K562 (cell line): Measurements from ENCODE around the gene CEP41. TPM values are rescaled to one million over a fixed set of nuclear protein-coding genes. Genes with fewer than 3 reads are reported as not detected.

Experiments
- ATAC-seq: fragments of 200-7000 bp; cut with Tn5 transposase; 3 replicates; pipeline ENCODE4 v1.9.1; 2020; ENCODE audit warnings: moderate library complexity
- BruUV-seq: library from RNA; stranded (reverse); fragments of 400-500 nt; replicated peaks from 2 replicates; lab custom pipeline; 2021; lab: Mats Ljungman, UMichigan
- CTCF ChIA-PET: fragments of 300-600 bp; formaldehyde crosslinking; extraction: SDS; loops from one replicate; lab custom pipeline; 2021; ENCODE audit warnings: low intra/inter-chr PET ratio; lab: Yijun Ruan, JAX
- POLR2A ChIA-PET: fragments of 300-600, 350-650 bp; sonication (Branson Sonifier 250); formaldehyde crosslinking; extraction: SDS; loops from one replicate; lab custom pipeline; 2021; ENCODE audit warnings: antibody characterized with exemption, inconsistent platforms; lab: Yijun Ruan, JAX
- DNase-seq, 4 experiments: peaks; one replicate each; pipeline versions ENCODE4 v3.0.0 to v3.0.0-alpha.2; 2011 to 2018; ENCODE audit warnings: low spot score in 3 of 4, mixed read lengths in 3 of 4; ENCODE audit errors: extremely low read depth in 1 of 4
- FAIRE-seq: peaks from 2 replicates; lab custom pipeline; 2011; peaks lifted over from hg19 to GRCh38; lab: Jason Lieb, UNC
- H2AFZ ChIP-seq: 2 replicates; pipeline ENCODE4 v1.6.0; 2011; ENCODE audit warnings: low read depth, low read length, control low read depth, inconsistent platforms
- H3K27ac ChIP-seq: fragments of 200-600 bp; 3 replicates; pipeline ENCODE4 v1.8.0; 2011; ENCODE audit warnings: low read depth, mild to moderate bottlenecking, control low read depth, inconsistent platforms, low read length, moderate library complexity, mixed read lengths; ENCODE audit errors: extremely low read depth
- H3K27me3 ChIP-seq, 2 experiments: fragments of 300-600 bp in 1 of 2; 2 replicates in 1 of 2; 3 replicates in 1 of 2; pipeline versions ENCODE4 v1.6.0 to v1.8.0; 2011; ENCODE audit warnings: inconsistent platforms in 2 of 2, low read length in 2 of 2, mild to moderate bottlenecking in 1 of 2, mixed read lengths in 1 of 2, moderate library complexity in 1 of 2; ENCODE audit not compliant: control insufficient read depth in 2 of 2, insufficient read depth in 2 of 2
- H3K36me3 ChIP-seq: fragments of 300-600 bp; 3 replicates; pipeline ENCODE4 v1.8.0; 2011; ENCODE audit warnings: mild to moderate bottlenecking, low read length, inconsistent platforms; ENCODE audit not compliant: control insufficient read depth, insufficient read depth
- H3K4me1 ChIP-seq, 2 experiments: fragments of 200-600 bp in 1 of 2; replicated peaks in 1 of 2; 2 replicates in 1 of 2; 3 replicates in 1 of 2; pipeline versions ENCODE4 v1.5.1 to v1.8.0; 2011; ENCODE audit warnings: inconsistent platforms in 2 of 2, low read length in 2 of 2, mild to moderate bottlenecking in 1 of 2, mixed read lengths in 1 of 2, moderate library complexity in 1 of 2; ENCODE audit not compliant: control insufficient read depth in 2 of 2, insufficient read depth in 2 of 2
- H3K4me2 ChIP-seq: 2 replicates; pipeline ENCODE4 v1.6.1; 2011; ENCODE audit warnings: low read length, control low read depth, inconsistent platforms, mixed read lengths; ENCODE audit not compliant: insufficient read depth
- H3K4me3 ChIP-seq: fragments of 200-600 bp; sonication (generic), shearing (Covaris generic); 2 replicates; pipeline ENCODE4 v1.5.1; 2016; ENCODE audit warnings: control low read depth, inconsistent platforms
- H3K79me2 ChIP-seq: fragments of 200-600 bp; 3 replicates; pipeline ENCODE4 v1.8.0; 2011; ENCODE audit warnings: low read length, inconsistent platforms; ENCODE audit not compliant: control insufficient read depth, insufficient read depth
- H3K9ac ChIP-seq, 2 experiments: 2 replicates each; pipeline versions ENCODE4 v1.6.0 to v1.6.1; 2011; ENCODE audit warnings: low read depth in 2 of 2, low read length in 2 of 2, control low read depth in 1 of 2, inconsistent platforms in 1 of 2, mild to moderate bottlenecking in 1 of 2, mixed read lengths in 1 of 2; ENCODE audit not compliant: insufficient read depth in 1 of 2
- H3K9me1 ChIP-seq: one replicate; pipeline ENCODE4 v1.6.0; 2011; ENCODE audit warnings: inconsistent platforms, mild to moderate bottlenecking, low read length, moderate library complexity; ENCODE audit not compliant: control insufficient read depth, insufficient read depth
- H3K9me3 ChIP-seq: replicated peaks from 2 replicates; pipeline ENCODE4 v1.5.1; 2011; ENCODE audit warnings: low read depth, low read length, inconsistent platforms; ENCODE audit not compliant: control insufficient read depth, insufficient read depth
- H4K20me1 ChIP-seq: replicated peaks from 2 replicates; pipeline ENCODE4 v1.6.1; 2011; ENCODE audit warnings: low read length, inconsistent platforms, mixed read lengths; ENCODE audit not compliant: control insufficient read depth, insufficient read depth
- CREB1 ChIP-seq, 2 experiments: sonication (generic) in 1 of 2; formaldehyde crosslinking in 1 of 2; IDR thresholded peaks; 2 replicates each; pipeline versions ENCODE4 v1.6.1 to v1.8.0; 2012 to 2022; ENCODE audit warnings: inconsistent platforms in 1 of 2, mild to moderate bottlenecking in 1 of 2, missing genetic modification reagents in 1 of 2, moderate library complexity in 1 of 2
- IFI16 ChIP-seq: fragments of 250-450 bp; sonication (Bioruptor Pico); IDR thresholded peaks from 2 replicates; pipeline ENCODE4 v2.1.2; 2022; ENCODE audit warnings: mild to moderate bottlenecking, inconsistent platforms
- KDM1A ChIP-seq, 2 experiments: fragments of 450-650 bp; IDR thresholded peaks; 2 replicates each; pipeline ENCODE4 v1.6.1; 2016; ENCODE audit warnings: mild to moderate bottlenecking in 2 of 2
- PHB ChIP-seq: fragments of 250-450 bp; sonication (Bioruptor Pico); IDR thresholded peaks from 2 replicates; pipeline ENCODE4 v1.5.0; 2021
- RFX7 ChIP-seq: fragments of 250-450 bp; sonication (Bioruptor Pico); IDR thresholded peaks from 2 replicates; pipeline ENCODE4 v1.5.1; 2021; ENCODE audit warnings: mild to moderate bottlenecking
- SMAD3 ChIP-seq: fragments of 450-650 bp; formaldehyde crosslinking; conservative IDR thresholded peaks from 2 replicates; pipeline ENCODE4 v1.4.0; 2020; ENCODE audit warnings: mild to moderate bottlenecking
- ZNF239 ChIP-seq: fragments of 250-450 bp; sonication (Bioruptor Pico); IDR thresholded peaks from 2 replicates; pipeline ENCODE4 v1.4.0; 2020; ENCODE audit warnings: mild to moderate bottlenecking
- WGBS: fragments of 100-300 bp; shearing (Covaris generic); methylation state at CpG from one replicate; pipeline ENCODE4 v1.1.6; 2016; ENCODE audit warnings: low coverage, mixed read lengths; ENCODE audit not compliant: insufficient coverage; ENCODE audit errors: missing lambda C conversion rate; 5-methylcytosine and 5-hydroxymethylcytosine counted together
- in situ Hi-C: fragments of 300-500 bp; cut with MboI; formaldehyde crosslinking; loops from 4 replicates; pipeline ENCODE4 v1.15.0; 2018; ENCODE audit warnings: inconsistent platforms, mixed read lengths
- intact Hi-C: fragments of 100-400 bp; cut with micrococcal nuclease; formaldehyde crosslinking; loops from 2 replicates; pipeline ENCODE4 v1.14.2; 2022
- polyA plus RNA-seq, 8 experiments: library from polyadenylated mRNA; depleted of rRNA in 4 of 8; stranded (reverse) in 5 of 8; unstranded in 3 of 8; fragments of >200 nt; fragmentation: Nextera tagmentation in 2 of 8; fragmentation: Illumina TruSeq in 1 of 8; extraction: Ambion mirVana in 2 of 8; extraction: Trizol in 1 of 8; gene quantifications; 2 replicates each; pipeline versions ENCODE4 v1.2.1 to v1.2.3, GENCODE V29; 2011 to 2014; ENCODE audit warnings: inconsistent platforms in 1 of 8, missing spikeins in 1 of 8
- total RNA-seq, 7 experiments: library from RNA; depleted of rRNA in 6 of 7; stranded (reverse); fragments of >200 nt in 6 of 7; fragmentation: Illumina TruSeq in 2 of 7; extraction: Trizol in 2 of 7; gene quantifications; 2 replicates each; pipeline versions ENCODE4 v1.2.1 to v1.2.3, GENCODE V29; 2011 to 2021; ENCODE audit warnings: low replicate concordance in 1 of 7
- TF ChIP-seq, protein P1 (sequence below): sonication (generic); formaldehyde crosslinking; IDR thresholded peaks from 2 replicates; pipeline ENCODE4 v1.5.0; 2020; ENCODE audit warnings: missing genetic modification reagents
- TF ChIP-seq, protein P2 (sequence below): sonication (generic); formaldehyde crosslinking; IDR thresholded peaks from 2 replicates; pipeline ENCODE4 v1.9.0; 2022; ENCODE audit warnings: mild to moderate bottlenecking, missing genetic modification reagents

Gene CEP41
- total and polyA plus RNA-seq, 9 of the 15 experiments (the other 6 are each of a cell fraction or from before 2014, with no cell fraction given), result 1.5 to 15.5 (median 6.4) TPM

DNA sequence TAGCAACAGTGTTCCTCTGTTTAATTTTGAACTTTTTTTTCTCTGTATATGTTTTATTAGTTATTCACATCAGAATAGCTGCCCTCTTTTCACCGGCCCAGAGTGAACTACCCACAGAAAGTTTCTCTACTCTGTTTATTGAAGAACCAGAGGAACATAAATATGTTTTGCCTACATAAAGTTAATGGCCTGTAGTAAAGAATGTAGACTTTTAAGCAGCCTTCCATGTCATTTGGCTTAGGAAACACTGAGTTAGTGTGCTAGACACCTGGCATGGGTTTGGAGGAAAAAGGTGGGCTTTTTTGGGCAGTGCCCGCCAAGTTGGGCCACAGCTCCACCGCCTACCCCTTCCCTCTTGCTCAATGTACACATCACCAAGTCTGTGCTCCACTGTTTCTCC, 42.2 kb upstream of the CEP41 start (continued):
- TF ChIP-seq SMAD3 (CRISPR knock-in tag) (no peak), PHB (CRISPR knock-in tag) (no peak), IFI16 (CRISPR knock-in tag) (no peak), KDM1A (IDR thresholded peaks at IDR 0.05) (no peak), CREB1 (IDR thresholded peaks at IDR 0.05) (no peak), CREB1 (CRISPR knock-in tag; IDR thresholded peaks at IDR 0.05) (no peak), ZNF239 (no peak)

DNA sequence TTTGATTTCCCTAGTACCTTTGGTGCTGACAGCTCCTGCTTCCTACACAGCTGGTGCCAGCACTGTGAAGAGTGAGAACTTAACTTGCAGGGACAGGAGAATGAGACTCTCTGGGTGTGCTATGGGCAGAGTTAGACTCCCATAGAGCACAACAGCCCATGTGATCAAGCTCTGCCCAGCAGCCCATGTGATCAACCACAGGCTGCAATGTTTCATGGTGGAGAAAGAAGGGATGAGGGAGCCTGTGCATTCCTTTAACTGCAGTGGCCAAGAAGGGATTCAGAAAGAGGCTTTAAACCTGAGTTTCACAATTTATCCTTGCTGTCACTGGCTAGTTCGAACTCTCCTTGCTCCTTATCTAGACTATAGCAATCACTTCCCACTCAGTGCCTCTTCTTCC, 41.1 kb upstream of the CEP41 start:
- no peak overlapping the region for H3K4me3 ChIP-seq
- TF ChIP-seq, protein P1, sequence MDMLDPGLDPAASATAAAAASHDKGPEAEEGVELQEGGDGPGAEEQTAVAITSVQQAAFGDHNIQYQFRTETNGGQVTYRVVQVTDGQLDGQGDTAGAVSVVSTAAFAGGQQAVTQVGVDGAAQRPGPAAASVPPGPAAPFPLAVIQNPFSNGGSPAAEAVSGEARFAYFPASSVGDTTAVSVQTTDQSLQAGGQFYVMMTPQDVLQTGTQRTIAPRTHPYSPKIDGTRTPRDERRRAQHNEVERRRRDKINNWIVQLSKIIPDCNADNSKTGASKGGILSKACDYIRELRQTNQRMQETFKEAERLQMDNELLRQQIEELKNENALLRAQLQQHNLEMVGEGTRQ (CRISPR knock-in tag), result 0 out of 2 replicates have a peak, but pooled peaks have one; percentile 15
- TF ChIP-seq, protein P2, sequence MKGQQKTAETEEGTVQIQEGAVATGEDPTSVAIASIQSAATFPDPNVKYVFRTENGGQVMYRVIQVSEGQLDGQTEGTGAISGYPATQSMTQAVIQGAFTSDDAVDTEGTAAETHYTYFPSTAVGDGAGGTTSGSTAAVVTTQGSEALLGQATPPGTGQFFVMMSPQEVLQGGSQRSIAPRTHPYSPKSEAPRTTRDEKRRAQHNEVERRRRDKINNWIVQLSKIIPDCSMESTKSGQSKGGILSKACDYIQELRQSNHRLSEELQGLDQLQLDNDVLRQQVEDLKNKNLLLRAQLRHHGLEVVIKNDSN, result peak; percentile 51
- TF ChIP-seq RFX7 (CRISPR knock-in tag), result no peak
- TF ChIP-seq, all 486 proteins: peak for 2
- no TSS peak for BruUV-seq
- no peak overlapping the region for H3K9ac ChIP-seq
- H3K4me2 ChIP-seq, result no peak overlapping the region
- peaks cover 0 to 10% of the 10 kb centered on the region in 2 experiments; a peak in 2 of 5 replicates for H3K4me1 ChIP-seq
- CTCF ChIA-PET, result no interaction called here
- in situ Hi-C loops (no loop called here), intact Hi-C loops (loop anchor here (10.0 kb wide), 3 partner anchors 213 to 243 kb away; no protein-coding TSS in a partner anchor)
- FAIRE-seq (no peak), ATAC-seq (no peak), DNase-seq (no peak)
- 0% methylated on average over 1 of the region's 1 CpG for WGBS
- POLR2A ChIA-PET, result no interaction called here
- H4K20me1 ChIP-seq, result no peaks in the 10 kb centered on the region
- H2AFZ ChIP-seq, result no peak overlapping the region
- no peaks in the 10 kb centered on the region for H3K79me2 ChIP-seq
- H3K27me3 ChIP-seq, result peaks cover 14 to 29% of the 10 kb centered on the region in 2 experiments
- no peak overlapping the region for H3K27ac ChIP-seq
- no peaks in the 10 kb centered on the region for H3K36me3 ChIP-seq
- H3K9me1 ChIP-seq, result no peaks in the 10 kb centered on the region
- no peaks in the 10 kb centered on the region for H3K9me3 ChIP-seq
